ENCODE data around the gene WDR13.
A peak's percentile ranks its signal among the peaks of the same experiment; 100 is the strongest.

WDR13 gene

DNA sequence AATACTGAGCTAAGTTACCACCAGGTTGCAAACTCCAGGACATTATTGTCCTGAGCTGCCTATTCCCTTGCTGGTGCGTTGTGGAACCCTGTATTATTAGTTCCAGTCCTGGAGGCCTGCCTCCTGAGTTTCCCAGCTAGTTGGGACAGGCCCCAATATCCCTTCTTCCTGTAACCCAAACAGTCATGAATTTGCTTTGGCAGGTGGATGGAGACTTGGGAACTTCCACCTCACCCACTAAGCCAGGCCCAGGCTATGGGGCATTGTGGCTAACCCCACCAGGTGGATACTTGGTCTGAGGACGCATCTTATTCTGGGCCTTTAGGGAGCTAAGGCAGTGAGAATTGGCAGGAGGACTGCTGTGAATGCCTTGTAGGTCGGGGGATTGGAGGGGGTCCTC is 18.0 kb upstream of the WDR13 start:
- TF ChIP-seq, protein P1, sequence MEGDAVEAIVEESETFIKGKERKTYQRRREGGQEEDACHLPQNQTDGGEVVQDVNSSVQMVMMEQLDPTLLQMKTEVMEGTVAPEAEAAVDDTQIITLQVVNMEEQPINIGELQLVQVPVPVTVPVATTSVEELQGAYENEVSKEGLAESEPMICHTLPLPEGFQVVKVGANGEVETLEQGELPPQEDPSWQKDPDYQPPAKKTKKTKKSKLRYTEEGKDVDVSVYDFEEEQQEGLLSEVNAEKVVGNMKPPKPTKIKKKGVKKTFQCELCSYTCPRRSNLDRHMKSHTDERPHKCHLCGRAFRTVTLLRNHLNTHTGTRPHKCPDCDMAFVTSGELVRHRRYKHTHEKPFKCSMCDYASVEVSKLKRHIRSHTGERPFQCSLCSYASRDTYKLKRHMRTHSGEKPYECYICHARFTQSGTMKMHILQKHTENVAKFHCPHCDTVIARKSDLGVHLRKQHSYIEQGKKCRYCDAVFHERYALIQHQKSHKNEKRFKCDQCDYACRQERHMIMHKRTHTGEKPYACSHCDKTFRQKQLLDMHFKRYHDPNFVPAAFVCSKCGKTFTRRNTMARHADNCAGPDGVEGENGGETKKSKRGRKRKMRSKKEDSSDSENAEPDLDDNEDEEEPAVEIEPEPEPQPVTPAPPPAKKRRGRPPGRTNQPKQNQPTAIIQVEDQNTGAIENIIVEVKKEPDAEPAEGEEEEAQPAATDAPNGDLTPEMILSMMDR (IDR thresholded peaks at IDR 0.05; ENCODE audit: insufficient read depth, low read depth, low read length, missing control alignments): no peak
- peak; percentile 31 for DNase-seq (ENCODE audit: low read depth)
- H3K4me3 ChIP-seq (ENCODE audit: low read length): no peak overlapping the region

DNA sequence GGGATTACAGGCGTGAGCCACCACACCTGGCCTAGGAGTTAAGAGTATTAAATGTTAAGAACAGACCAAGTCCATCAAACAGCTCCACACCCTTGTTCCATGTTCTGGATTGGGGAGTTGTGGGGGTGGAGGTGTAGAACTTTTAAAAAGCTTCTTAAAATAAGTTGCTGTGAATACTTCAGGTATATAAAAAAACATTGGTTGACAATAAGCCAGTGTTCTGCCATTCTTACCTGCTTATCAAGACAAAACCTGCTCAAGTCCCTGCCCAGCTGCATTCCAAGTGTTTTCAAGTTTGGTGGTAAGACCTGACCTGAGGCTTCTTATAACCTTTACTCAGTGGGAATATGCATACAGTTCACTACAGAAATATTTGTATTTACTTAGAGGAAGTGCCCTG is 16.6 kb upstream of the WDR13 start:
- DNase-seq (ENCODE audit: low read depth): peak; percentile 84
- no peak overlapping the region for H3K4me3 ChIP-seq (ENCODE audit: low read length)
- TF ChIP-seq, protein P1 (IDR thresholded peaks at IDR 0.05; ENCODE audit: insufficient read depth, low read depth, low read length, missing control alignments): no peak

DNA sequence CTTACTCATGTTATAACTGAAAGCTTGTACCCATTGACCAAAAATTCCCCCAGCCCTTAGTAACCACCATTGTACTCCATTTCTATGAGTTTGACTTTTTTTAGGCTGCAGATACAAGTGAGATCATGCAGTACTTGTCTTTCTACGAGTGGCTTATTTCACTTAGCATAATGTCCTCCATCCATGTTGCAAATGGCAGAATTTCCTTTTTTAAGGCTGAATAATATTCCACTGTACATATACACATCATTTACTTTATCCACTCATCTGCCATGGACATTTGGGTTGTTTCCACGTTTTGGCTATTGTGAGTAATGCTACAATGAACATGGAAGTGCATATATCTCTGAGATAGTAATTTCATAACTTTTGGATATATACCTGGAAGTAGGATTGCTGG is 12.6 kb upstream of the WDR13 start:
- H3K4me3 ChIP-seq (ENCODE audit: low read length): no peak overlapping the region
- TF ChIP-seq, protein P1 (IDR thresholded peaks at IDR 0.05; ENCODE audit: insufficient read depth, low read depth, low read length, missing control alignments): no peak
- no peak for DNase-seq (ENCODE audit: low read depth)

DNA sequence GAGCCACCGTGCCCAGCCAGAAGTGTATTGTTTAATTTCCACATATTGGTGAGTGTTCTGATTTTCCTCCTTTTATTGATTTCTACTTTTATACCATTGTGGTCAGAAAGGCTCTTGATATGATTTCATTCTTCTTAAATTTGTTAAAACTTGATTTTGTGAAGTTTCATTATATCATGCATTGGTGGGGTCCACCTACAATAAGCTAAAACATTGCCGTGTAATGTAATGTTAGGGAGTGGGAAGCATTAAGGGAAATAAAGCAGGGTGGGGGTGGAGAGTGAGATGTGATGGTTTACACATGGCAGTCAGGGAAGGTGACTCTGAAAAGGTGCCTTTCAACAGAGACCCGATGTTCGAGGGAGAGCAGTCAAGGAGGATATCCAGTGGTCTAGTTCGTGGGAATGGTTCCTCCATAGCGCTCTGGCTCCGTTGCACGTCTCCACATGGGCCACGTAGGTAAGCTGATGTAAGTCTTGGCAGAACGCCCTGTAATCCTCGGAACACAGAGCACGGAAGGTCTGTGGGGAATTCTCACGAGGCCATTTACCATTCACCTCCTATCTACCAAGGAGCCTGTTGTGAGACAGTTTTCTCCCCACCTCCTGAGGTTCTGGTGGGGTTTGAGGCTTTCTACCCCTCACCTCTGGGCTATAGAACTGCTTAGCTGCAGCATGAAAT is 7.7 kb upstream of the WDR13 start:
- no peak for DNase-seq (ENCODE audit: low read depth)
- TF ChIP-seq, protein P1 (IDR thresholded peaks at IDR 0.05; ENCODE audit: insufficient read depth, low read depth, low read length, missing control alignments): no peak
- no peak overlapping the region for H3K4me3 ChIP-seq (ENCODE audit: low read length)

DNA sequence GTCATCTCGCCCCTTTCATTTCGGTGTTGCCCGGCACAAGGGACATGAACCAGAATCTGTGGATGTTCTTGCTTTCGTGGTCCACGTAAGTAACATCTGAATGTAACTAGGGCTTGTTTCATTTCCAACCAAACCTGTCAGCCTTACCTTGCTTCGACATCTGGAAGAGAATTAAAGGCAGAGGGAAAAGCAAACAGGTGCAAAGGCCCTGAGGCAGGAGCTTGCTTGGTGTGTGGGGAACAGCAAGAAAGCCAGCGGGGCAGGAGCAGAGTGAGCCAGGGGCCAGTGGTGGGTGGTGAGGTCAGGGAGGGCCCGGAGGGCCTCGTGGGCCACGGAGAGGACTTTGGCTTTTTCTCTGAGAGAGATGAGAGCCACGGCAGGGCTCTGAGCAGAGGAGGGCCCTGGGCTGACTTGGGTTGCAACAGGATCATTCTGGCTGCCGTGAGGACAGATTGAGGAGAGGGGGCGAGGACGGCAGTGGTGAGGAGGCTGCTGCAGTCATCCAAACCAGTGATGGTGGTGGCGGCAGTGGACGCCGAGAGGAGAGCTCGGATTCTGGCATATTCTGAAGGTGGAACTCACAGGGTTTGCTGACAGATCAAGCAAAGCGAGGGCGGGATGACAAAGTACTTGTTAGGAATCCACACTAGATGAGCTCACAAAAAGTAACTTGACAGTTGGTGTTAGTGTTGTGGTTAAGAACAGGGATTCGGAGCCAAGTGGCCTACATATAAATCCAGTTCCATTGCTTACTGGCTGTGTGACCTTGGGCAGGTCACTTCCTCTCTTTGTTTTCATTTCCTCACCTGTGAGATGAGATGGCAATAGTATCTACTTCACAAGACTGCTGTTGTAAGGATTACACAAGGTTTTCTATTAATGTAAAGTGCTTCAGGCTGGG is 6.8 kb upstream of the WDR13 start:
- H3K4me3 ChIP-seq (ENCODE audit: low read length): no peak overlapping the region
- TF ChIP-seq, protein P1 (IDR thresholded peaks at IDR 0.05; ENCODE audit: insufficient read depth, low read depth, low read length, missing control alignments): no peak
- DNase-seq (ENCODE audit: low read depth): peak; percentile 37

DNA sequence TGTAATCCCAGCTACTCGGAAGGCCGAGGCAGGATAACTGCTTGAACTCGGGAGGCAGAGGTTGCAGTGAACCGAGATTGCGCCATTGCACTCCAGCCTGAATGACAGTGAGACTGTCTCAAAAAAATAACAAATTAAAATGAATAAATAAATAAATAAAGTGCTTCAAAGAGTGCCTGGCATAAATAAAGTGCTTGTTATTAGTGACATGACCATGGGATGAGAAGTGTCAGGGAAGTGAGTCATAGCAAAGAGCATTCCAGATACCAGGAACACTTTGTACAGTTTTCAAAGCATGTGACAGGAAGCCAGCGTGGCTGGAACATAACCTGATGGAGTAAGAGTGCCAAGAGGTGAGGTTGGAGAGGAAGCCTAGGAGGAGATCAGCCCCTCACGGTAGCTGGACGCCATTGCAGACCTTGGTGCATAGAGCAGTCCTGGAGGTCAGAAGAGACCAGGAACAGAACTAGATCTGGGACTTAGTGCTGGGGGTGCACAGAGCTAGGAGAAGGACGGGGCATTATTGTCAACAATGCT is 6.0 kb upstream of the WDR13 start:
- TF ChIP-seq, protein P1 (IDR thresholded peaks at IDR 0.05; ENCODE audit: insufficient read depth, low read depth, low read length, missing control alignments): no peak
- H3K4me3 ChIP-seq (ENCODE audit: low read length): no peak overlapping the region
- peak; percentile 72 for DNase-seq (ENCODE audit: low read depth)
